Ascending aorta (tissue), 2 donors: ENCODE results near the gene PPP4R4. TPM values are rescaled to one million over a fixed set of nuclear protein-coding genes. Genes with fewer than 3 reads are reported as not detected.

Experiments used
- DNase-seq, 2 donors: peaks; one replicate each; pipeline ENCODE4 v3.0.0-alpha.2; 2019; ENCODE audit warnings: low spot score in 2 of 2
- H3K27ac ChIP-seq, 2 donors: fragments of 200-600 bp; sonication (generic); one replicate each; pipeline ENCODE4 v1.5.1; 2016 to 2017; ENCODE audit warnings: mild to moderate bottlenecking in 1 of 2
- H3K27me3 ChIP-seq: fragments of 200-600 bp; sonication (generic); one replicate; pipeline ENCODE4 v1.5.1; 2017
- H3K36me3 ChIP-seq, 2 donors: fragments of 200-600 bp; sonication (generic); one replicate each; pipeline ENCODE4 v1.5.1; 2016
- H3K4me1 ChIP-seq, 2 donors: fragments of 200-600 bp; sonication (generic); one replicate each; pipeline ENCODE4 v1.5.1; 2016 to 2017; ENCODE audit warnings: mild to moderate bottlenecking in 1 of 2
- H3K4me3 ChIP-seq, 2 donors: fragments of 200-600 bp; sonication (generic); one replicate each; pipeline ENCODE4 v1.5.1; 2016 to 2017; ENCODE audit warnings: mild to moderate bottlenecking in 1 of 2
- H3K9me3 ChIP-seq, 2 donors: fragments of 200-600 bp; sonication (generic); one replicate each; pipeline ENCODE4 v1.5.1; 2016
- CTCF ChIP-seq, 3 experiments: fragments of 200-600 bp in 2 of 3; fragments of 450-650 bp in 1 of 3; sonication (generic) in 2 of 3; IDR thresholded peaks; one replicate each; pipeline ENCODE4 v1.5.1; 2016 to 2019; ENCODE audit warnings: antibody characterized with exemption in 3 of 3, mild to moderate bottlenecking in 1 of 3, moderate library complexity in 1 of 3
- intact Hi-C: fragments of 100-400 bp; cut with DNase I; formaldehyde crosslinking; loops from one replicate; pipeline ENCODE4 v1.15.1; 2023
- total RNA-seq: library from RNA; depleted of rRNA; stranded (reverse); fragments of >200 nt; gene quantifications from one replicate; pipeline ENCODE4 v1.1.0, GENCODE V29; 2016

Gene PPP4R4
- total RNA-seq, 1 donor from 2014 or later: not detected

GRCh38 chr14:94320243-94320642, 146.1 kb downstream of the PPP4R4 start:
- no peak for DNase-seq
- no peaks in the 10 kb centered on the region for H3K9me3 ChIP-seq
- no peaks in the 10 kb centered on the region for H3K27me3 ChIP-seq
- no peaks in the 10 kb centered on the region for H3K36me3 ChIP-seq
- intact Hi-C loops: no loop called here
- no peaks in the 10 kb centered on the region for H3K4me1 ChIP-seq
- no peak for TF ChIP-seq CTCF (IDR thresholded peaks at IDR 0.05)
- no peak overlapping the region for H3K4me3 ChIP-seq
- no peak overlapping the region for H3K27ac ChIP-seq

GRCh38 chr14:94321421-94322271, 147.5 kb downstream of the PPP4R4 start:
- H3K9me3 ChIP-seq: no peaks in the 10 kb centered on the region
- H3K4me3 ChIP-seq: no peak overlapping the region
- TF ChIP-seq CTCF (IDR thresholded peaks at IDR 0.05): no peak
- H3K27me3 ChIP-seq: no peaks in the 10 kb centered on the region
- H3K4me1 ChIP-seq: no peaks in the 10 kb centered on the region
- H3K36me3 ChIP-seq: no peaks in the 10 kb centered on the region
- no peak for DNase-seq
- H3K27ac ChIP-seq: no peak overlapping the region
- intact Hi-C loops: no loop called here

- Histone ChIP-seq H3K9me3 (no peaks in the 10 kb centered on the region), H3K27me3 (no peaks in the 10 kb centered on the region), H3K27ac (no peak within 1 kb of the TSS), H3K4me1 (no peaks in the 10 kb centered on the region), H3K36me3 (no peaks in the 10 kb centered on the region), H3K4me3 (no peak within 1 kb of the TSS)
- TF ChIP-seq CTCF (IDR thresholded peaks at IDR 0.05): no peak
- DNase-seq: no peak
- intact Hi-C loops: no loop called here
Observed at GRCh38 chr14:94322648-94323570, 148.8 kb downstream of the PPP4R4 start, which contains the start of gene SERPINA6. Gene SERPINA6 (minus strand): TSS chr14:94323336. CDS start chr14:94314648, 8,688 bp downstream.

GRCh38 chr14:94328196-94328595, 154.1 kb downstream of the PPP4R4 start:
- Histone ChIP-seq H3K4me3 (no peak overlapping the region), H3K9me3 (no peaks in the 10 kb centered on the region), H3K4me1 (no peaks in the 10 kb centered on the region), H3K27ac (no peak overlapping the region), H3K36me3 (no peaks in the 10 kb centered on the region), H3K27me3 (no peaks in the 10 kb centered on the region)
- intact Hi-C loops: no loop called here
- DNase-seq: no peak
- TF ChIP-seq CTCF (IDR thresholded peaks at IDR 0.05): no peak

Other genes with a start within 250 kb of the PPP4R4 start
- not detected for gene FAM181A, start 247.0 kb upstream of the PPP4R4 start, total RNA-seq
- 58.6 TPM for gene ASB2, start 197.8 kb upstream of the PPP4R4 start, total RNA-seq
- gene CCDC197, start 177.0 kb upstream of the PPP4R4 start, total RNA-seq: not detected
- gene OTUB2, start 148.0 kb upstream of the PPP4R4 start, total RNA-seq: 0.21 TPM
- gene DDX24, start 93.1 kb upstream of the PPP4R4 start, total RNA-seq: 104 TPM
- gene IFI27L1, start 93.0 kb upstream of the PPP4R4 start, total RNA-seq: not detected
- gene IFI27, start 63.6 kb upstream of the PPP4R4 start, total RNA-seq: 209 TPM
- 36.0 TPM for gene IFI27L2, start 44.7 kb upstream of the PPP4R4 start, total RNA-seq
- gene SERPINA10, start 118.9 kb downstream of the PPP4R4 start, total RNA-seq: not detected
- gene SERPINA6, start 149.0 kb downstream of the PPP4R4 start, total RNA-seq: not detected
- not detected for gene SERPINA2, start 192.4 kb downstream of the PPP4R4 start, total RNA-seq
- gene SERPINA1, start 214.3 kb downstream of the PPP4R4 start, total RNA-seq: 34.3 TPM